ENCODE data around the gene TRPV5.

DNA sequence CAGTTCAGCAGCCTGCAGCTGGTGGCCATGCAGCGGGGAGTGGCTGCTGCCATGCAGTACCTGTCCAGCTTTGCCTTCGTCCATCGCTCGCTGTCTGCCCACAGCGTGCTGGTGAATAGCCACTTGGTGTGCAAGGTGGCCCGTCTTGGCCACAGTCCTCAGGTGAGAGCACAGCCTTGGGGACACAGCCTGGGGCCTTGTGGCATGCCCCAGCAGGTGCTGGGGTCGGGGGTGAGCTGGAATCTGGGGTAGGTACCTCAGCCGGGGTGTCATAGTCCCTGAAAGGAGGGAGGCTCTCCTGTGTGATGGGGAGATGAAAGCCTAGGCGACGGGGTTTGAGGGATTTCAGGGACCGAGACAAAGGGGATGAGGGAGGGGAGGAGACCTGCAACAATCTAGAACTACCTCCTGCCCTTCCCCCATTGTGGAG, 64.5 kb downstream of the TRPV5 start:
- TF ChIP-seq POLR2AphosphoS5 (IDR thresholded peaks at IDR 0.05; ENCODE audit: borderline replicate concordance, low read depth, low read length), result no peak
- no peak for TF ChIP-seq EZH2 (IDR thresholded peaks at IDR 0.05)
- TF ChIP-seq FOXP2 (optimal IDR thresholded peaks at IDR 0.05; ENCODE audit: control extremely low read depth, extremely low read length, insufficient read depth), result no peak

All from SK-N-MC (cell line).